Stimulated activated memory B cell treated with anti-CD40 and anti-IgM and Interleukin-4, amounts not matched to agents 10 μg/mL and 1 μg/mL and 100 μg/mL, for 72 hours (primary cell): ENCODE data around the gene SWSAP1.
A peak's percentile ranks its signal among the peaks of the same experiment; 100 is the strongest.

Source experiments
- ATAC-seq: fragments of 150-1000 bp; cut with Tn5 transposase; 2 replicates; pipeline ENCODE4 v1.10.0; 2021
- H3K27ac Mint-ChIP-seq: one replicate; pipeline ENCODE4 v1.8.0; 2022; ENCODE audit warnings: mild to moderate bottlenecking, mixed read lengths
- H3K27me3 Mint-ChIP-seq: one replicate; pipeline ENCODE4 v1.8.0; 2022; ENCODE audit warnings: mixed read lengths
- H3K36me3 Mint-ChIP-seq: one replicate; pipeline ENCODE4 v1.8.0; 2022; ENCODE audit warnings: mixed read lengths
- H3K4me1 Mint-ChIP-seq: one replicate; pipeline ENCODE4 v1.8.0; 2022; ENCODE audit warnings: mixed read lengths
- H3K4me3 Mint-ChIP-seq: one replicate; pipeline ENCODE4 v1.8.0; 2022; ENCODE audit warnings: mild to moderate bottlenecking, moderate library complexity, mixed read lengths
- H3K9me3 Mint-ChIP-seq: one replicate; pipeline ENCODE4 v1.8.0; 2022; ENCODE audit warnings: mixed read lengths

SWSAP1 gene

DNA sequence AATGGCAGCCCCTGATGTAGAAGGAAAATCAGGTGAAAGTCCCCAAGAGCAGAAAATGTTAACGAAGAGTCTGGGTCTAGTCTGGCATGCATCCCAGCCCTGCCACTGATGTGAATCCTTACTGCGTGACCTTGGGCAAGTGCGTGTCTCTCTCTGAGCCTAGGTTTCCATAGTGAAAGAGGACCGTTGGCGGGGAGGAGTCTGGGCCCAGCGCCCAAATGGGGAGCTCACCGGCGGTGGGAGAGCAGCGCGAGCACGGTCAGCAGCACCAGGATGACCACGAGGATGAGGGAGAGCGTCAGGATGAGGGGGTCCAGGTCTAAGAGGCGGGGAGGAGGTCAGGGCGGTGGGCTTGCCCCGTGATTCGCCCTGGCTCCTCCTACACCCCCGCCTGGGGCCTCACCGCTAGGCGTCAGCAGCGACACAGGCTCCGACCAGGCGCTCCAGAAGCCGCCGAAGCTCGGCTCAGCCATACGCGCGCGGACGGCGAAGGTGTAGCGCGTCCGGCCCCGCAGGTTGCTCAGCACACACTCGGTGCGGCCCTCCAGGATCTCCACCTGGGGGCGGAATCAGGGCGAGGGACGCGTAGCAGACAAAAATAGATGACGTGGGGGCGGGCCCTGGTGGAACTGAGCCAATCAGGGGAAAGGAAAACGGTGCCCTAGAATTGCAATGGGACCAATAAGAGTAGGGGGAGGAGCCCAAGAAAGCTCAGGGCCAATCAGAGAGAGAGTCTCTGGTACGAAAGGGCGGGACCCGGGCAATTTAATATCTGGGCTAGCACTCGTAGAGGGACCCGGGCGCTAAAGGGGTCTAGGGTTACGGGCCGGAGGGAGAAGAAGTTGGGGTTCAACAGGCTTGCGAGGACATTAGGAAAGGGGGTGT is 6.4 kb downstream of the SWSAP1 start:
- peak overlapping the region; percentile 91 for H3K27ac Mint-ChIP-seq
- H3K27me3 Mint-ChIP-seq, result no peaks in the 10 kb centered on the region
- H3K36me3 Mint-ChIP-seq, result peaks cover 8% of the 10 kb centered on the region
- ATAC-seq, result peak; percentile 94
- no peaks in the 10 kb centered on the region for H3K9me3 Mint-ChIP-seq
- H3K4me3 Mint-ChIP-seq, result peak overlapping the region; percentile 84
- H3K4me1 Mint-ChIP-seq, result peaks cover 50% of the 10 kb centered on the region

DNA sequence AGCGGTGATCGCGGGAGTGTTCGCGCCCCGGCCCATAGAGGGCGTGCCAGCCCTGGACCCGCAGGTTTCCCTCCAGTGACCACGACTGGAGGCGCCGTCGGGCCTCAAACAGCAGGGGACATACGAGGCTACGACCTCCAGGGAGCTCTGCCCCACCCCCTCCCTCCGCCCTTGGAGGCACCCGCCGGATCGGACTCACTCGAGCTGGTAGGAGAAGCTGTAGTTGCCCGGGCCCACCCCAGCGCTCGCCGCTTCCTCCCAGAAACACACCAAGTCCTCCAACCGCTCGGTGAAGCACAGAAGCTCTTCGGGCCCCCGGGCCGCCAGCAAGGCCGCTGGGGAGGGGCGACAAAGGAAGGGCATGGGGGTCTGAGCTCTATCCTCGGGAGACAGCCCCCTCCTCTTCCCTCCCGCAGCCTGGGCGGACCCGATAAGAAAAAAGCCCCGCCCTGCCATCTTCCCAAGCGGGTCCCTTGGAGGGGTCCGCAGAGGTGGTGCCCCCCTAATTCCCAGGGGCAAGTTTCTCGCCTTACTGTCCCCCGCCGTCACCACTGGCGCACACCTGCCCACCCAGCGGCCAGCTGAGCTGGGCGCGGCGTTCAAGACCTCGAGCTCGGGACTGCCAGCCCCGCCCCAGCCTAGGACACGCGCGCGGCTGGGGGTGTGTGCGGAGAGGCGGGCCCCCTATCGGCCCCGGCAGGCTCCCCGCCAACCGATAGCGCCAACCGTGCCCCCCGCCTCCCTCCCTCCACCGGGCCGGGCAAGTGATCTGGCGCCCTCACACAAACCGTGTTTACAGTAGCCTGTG is 8.6 kb downstream of the SWSAP1 start:
- Mint-ChIP-seq H3K4me3 (peak overlapping the region; percentile 79), H3K36me3 (no peaks in the 10 kb centered on the region), H3K27me3 (no peaks in the 10 kb centered on the region), H3K4me1 (peaks cover 50% of the 10 kb centered on the region), H3K9me3 (no peaks in the 10 kb centered on the region), H3K27ac (peak overlapping the region; percentile 67)
- ATAC-seq, result no peak

DNA sequence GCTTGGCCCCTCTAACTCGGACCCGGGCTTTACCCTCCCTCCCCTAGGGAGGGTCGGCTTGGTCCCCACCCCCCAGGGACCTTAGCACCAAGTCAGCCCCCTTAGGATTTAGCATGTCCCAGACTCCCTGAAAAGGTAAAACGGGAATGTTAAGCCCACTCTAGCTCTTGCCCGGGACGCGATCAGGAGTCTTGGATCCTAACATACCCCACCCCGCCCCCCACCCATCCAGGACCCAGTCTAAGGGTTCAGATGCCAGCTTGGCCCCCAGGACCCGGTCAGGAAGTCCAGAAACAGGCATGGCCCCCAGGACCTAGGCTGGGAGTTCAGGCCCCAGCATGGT is 9.2 kb downstream of the SWSAP1 start:
- H3K4me3 Mint-ChIP-seq, result peak overlapping the region; percentile 79

DNA sequence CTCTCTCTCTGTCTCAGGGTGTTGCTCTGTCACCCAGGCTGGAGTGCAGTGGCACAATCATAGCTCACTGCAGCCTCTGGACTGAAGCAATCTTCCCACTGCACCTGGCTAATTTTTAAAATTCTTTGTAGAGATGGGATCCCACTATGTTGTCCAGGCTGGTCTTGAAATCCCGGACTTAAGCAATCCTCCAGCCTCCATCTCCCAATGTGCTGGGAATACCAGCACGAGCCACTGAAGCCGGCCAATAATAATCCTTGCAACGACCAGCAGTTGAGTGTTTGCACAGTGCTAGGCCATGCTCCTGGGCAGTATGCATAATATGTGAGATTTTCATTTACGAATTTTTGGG is 10.3 kb downstream of the SWSAP1 start:
- ATAC-seq, result no peak
- Mint-ChIP-seq H3K4me3 (no peak overlapping the region), H3K27me3 (no peaks in the 10 kb centered on the region), H3K9me3 (no peaks in the 10 kb centered on the region), H3K27ac (no peak overlapping the region), H3K4me1 (peaks cover 49% of the 10 kb centered on the region), H3K36me3 (no peaks in the 10 kb centered on the region)

More for the DNA sequence above, 9.2 kb downstream of the SWSAP1 start:
- H3K27ac Mint-ChIP-seq, result no peak overlapping the region
- no peaks in the 10 kb centered on the region for H3K9me3 Mint-ChIP-seq
- ATAC-seq, result no peak
- H3K4me1 Mint-ChIP-seq, result peaks cover 50% of the 10 kb centered on the region
- H3K36me3 Mint-ChIP-seq, result no peaks in the 10 kb centered on the region
- H3K27me3 Mint-ChIP-seq, result no peaks in the 10 kb centered on the region

DNA sequence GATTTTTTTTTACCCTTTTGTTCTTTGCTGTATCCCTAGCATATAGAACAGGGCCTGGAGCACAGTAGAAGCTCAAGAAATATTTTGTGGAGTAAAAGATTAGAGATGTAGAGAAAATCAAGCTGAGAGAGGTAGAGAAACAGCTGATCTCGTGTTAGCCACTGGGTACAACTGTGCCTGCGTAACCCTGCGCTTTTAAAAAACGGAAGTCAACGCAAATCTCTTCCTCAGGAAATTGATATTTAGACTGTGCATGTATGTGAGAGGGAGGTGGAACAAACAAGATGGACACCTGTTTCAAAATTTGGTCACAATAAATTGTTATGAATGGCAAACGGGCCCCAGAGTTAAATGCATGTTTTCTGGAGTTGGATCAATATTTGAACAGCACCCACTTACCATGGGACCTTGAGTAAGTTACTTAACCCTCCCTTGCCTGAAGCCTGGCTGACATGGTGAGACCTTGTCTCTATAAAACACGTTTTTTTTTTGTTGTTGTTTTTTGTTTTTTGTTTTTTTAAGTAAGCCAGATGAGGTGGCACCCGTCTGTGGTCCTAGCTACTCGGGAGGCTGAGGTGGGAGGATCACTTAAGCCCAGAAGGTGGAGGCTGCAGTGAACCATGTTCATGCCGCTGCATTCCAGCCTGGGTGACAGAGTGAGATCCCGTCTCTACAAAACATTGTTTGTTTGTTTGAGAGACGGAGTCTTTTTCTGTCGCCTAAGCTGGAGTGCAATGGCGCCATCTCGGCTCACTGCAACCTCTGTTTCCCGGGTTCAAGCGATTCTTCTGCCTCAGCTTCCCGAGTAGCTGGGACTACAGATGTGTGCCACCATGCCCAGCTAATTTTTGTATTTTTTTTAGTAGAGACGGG is 12.9 kb downstream of the SWSAP1 start:
- peak; percentile 65 for ATAC-seq
- H3K27me3 Mint-ChIP-seq, result no peaks in the 10 kb centered on the region
- H3K27ac Mint-ChIP-seq, result peak overlapping the region; percentile 76
- H3K9me3 Mint-ChIP-seq, result peaks cover 3% of the 10 kb centered on the region
- H3K4me3 Mint-ChIP-seq, result no peak overlapping the region
- no peaks in the 10 kb centered on the region for H3K36me3 Mint-ChIP-seq
- H3K4me1 Mint-ChIP-seq, result peaks cover 25% of the 10 kb centered on the region

DNA sequence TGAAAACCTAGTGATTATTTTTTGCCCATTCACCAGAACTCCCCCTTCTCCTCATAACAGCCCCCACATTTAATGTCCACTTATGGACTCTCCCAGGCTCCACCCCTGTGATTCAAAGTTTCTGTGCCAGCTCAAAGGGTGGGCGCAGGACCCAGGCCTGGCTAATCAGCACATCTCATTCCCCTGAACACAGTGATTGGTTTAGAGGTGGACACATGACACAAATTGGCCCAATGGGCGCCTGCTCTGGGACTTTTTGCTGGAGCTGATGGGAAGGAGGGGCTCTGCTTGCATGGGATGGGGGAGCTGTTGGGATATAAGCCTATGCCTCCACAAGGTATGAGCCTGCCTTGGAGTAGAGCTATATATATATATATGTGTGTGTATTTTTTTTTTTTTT is 15.9 kb downstream of the SWSAP1 start:
- peaks cover 3% of the 10 kb centered on the region for H3K9me3 Mint-ChIP-seq
- no peak overlapping the region for H3K4me3 Mint-ChIP-seq
- H3K36me3 Mint-ChIP-seq, result no peaks in the 10 kb centered on the region
- H3K27me3 Mint-ChIP-seq, result no peaks in the 10 kb centered on the region
- H3K27ac Mint-ChIP-seq, result no peak overlapping the region
- peaks cover 12% of the 10 kb centered on the region for H3K4me1 Mint-ChIP-seq
- no peak for ATAC-seq

DNA sequence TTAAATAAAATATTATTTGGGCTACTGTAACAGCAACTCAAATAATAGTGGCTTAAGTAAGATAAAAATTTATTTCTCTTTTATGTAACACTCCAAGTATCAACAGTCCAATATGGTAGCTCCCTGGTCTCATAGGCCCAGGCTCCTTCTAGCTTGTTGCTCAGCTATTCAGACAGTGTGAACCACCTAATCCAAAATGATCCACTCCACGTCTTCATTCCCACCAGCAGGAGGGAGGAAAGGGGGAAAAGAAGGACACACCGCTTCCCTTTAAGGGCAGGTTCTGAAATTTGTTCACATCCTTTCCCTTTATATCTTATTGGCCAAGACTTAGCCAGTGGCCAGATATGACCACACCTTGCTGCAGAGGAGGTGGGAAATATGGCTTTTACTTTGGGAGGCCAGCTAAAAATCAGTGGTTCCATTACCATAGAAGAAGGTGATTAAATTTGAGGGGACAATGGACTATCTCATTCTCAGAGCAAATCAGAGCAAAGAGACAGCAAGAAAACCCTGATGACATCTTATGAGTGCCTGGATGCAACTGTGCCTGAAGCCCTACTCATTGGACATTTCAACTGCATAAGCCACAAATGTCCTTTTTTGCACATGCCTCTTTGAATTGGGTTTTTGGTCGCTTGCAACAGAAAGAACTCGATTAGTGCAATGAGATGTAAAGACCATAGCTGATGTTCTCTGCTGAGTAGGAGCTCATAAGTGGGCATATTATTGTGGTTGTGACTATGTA is 16.6 kb downstream of the SWSAP1 start:
- H3K4me1 Mint-ChIP-seq, result peaks cover 12% of the 10 kb centered on the region
- no peaks in the 10 kb centered on the region for H3K36me3 Mint-ChIP-seq
- H3K9me3 Mint-ChIP-seq, result peaks cover 3% of the 10 kb centered on the region
- H3K4me3 Mint-ChIP-seq, result no peak overlapping the region
- no peaks in the 10 kb centered on the region for H3K27me3 Mint-ChIP-seq
- ATAC-seq, result no peak
- H3K27ac Mint-ChIP-seq, result no peak overlapping the region

DNA sequence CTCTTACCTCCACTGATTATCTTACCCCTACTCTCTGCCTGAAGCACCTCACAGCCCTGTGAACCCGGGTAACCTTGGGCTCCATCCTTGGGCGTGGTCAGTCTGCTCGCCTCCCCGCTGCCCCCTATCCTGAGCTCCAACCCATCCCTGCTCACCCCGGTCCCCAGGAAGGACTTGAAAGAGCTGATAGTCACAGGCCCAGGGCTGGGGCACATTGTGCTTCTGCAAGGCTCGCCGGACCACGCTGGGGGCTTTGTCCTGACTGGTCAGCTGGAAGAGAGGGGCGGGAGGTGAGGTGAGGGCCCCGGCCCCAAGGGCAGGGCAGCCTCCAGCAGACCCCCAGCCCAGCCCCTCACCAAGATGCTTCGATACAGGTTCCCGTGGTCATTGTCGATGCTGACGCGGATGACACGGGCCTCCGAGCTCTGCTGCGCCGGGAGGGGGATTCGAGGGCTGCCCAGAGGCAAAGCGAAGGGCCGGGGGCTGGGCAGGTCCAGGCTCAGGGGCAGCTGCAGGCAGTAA is 22.7 kb downstream of the SWSAP1 start:
- Mint-ChIP-seq H3K27ac (no peak overlapping the region), H3K4me3 (no peak overlapping the region), H3K4me1 (no peaks in the 10 kb centered on the region), H3K9me3 (no peaks in the 10 kb centered on the region), H3K36me3 (no peaks in the 10 kb centered on the region), H3K27me3 (peaks cover 19% of the 10 kb centered on the region)
- peak; percentile 8 for ATAC-seq

DNA sequence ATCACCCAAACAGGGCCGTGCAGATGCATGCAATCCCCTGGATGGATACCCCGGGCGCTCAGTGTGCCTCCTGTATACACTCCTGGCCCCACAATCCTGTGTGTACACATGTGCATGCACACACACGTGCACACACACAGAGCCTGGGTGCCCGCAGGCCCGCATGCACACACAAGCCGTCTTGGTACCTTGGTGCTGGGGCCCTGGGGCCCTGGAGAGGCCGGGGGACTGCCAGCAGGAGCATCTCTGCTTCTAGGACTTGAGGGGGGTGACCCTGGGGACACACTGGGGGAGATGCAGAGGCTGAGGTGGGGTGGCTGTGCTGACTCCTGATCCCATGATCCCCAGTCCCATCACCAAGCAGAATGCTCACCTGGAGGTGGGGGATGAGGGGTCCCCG is 25.2 kb downstream of the SWSAP1 start:
- no peak for ATAC-seq
- Mint-ChIP-seq H3K4me3 (no peak overlapping the region), H3K27ac (no peak overlapping the region), H3K27me3 (peaks cover 19% of the 10 kb centered on the region), H3K9me3 (no peaks in the 10 kb centered on the region), H3K36me3 (no peaks in the 10 kb centered on the region), H3K4me1 (no peaks in the 10 kb centered on the region)

DNA sequence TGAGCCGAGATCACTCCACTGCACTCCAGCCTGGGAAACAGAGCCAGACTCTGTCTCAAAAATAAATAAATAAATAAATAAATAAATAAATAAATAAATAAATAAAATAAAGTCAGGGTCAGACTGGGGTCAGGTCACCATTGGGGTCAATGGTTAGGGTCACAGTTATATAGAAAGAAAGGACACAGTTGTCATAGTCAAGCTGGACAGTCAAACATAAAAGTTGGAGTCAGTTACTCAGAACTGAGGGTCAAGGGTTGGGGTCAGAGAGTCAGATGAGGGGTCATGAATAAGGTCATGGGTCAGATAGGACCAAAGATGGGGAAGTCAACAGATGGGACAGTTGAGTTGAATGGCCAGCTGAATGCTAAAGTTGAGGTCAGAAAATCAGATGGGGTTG is 26.3 kb downstream of the SWSAP1 start:
- Mint-ChIP-seq H3K4me1 (no peaks in the 10 kb centered on the region), H3K27me3 (peaks cover 19% of the 10 kb centered on the region), H3K9me3 (no peaks in the 10 kb centered on the region), H3K36me3 (no peaks in the 10 kb centered on the region), H3K27ac (no peak overlapping the region), H3K4me3 (no peak overlapping the region)
- no peak for ATAC-seq

DNA sequence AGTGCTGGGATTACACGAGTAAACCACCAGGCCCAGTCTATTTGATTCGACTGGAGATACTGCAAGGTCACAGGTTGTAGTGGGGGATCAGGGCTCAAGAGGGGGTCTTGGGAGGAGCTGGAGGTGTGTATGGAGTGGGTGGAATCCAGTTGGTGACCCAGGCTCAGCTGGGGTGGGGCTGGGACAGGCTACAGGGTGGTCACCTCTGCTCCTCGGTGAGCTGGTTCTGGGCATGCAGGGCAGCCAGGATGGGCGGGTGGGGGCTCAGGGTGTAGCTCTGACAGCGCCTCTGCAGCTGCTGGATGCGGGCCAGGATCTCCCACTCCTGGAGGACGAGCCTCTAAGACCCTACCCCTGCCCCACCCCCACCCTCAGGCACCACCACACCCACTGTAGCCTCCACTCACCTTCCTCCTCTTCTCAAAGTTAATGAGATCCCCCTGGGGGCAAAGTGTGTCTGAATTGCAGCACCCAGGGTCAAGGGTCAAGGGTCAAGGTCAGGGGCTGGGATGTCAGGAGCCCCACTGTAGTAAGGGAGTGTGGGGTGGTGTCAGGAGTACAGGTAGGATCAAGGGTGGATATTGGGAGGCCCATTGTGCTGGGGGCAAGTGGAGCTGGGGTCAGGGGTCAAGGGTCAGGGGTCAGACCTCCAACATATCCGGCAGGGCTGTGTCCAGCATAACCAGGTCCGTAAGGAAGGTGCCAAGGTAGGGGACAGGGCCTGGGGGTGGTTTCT is 27.5 kb downstream of the SWSAP1 start:
- no peaks in the 10 kb centered on the region for H3K36me3 Mint-ChIP-seq
- H3K9me3 Mint-ChIP-seq, result no peaks in the 10 kb centered on the region
- no peak for ATAC-seq
- peaks cover 19% of the 10 kb centered on the region for H3K27me3 Mint-ChIP-seq
- no peak overlapping the region for H3K4me3 Mint-ChIP-seq
- peaks cover 7% of the 10 kb centered on the region for H3K4me1 Mint-ChIP-seq
- no peak overlapping the region for H3K27ac Mint-ChIP-seq

DNA sequence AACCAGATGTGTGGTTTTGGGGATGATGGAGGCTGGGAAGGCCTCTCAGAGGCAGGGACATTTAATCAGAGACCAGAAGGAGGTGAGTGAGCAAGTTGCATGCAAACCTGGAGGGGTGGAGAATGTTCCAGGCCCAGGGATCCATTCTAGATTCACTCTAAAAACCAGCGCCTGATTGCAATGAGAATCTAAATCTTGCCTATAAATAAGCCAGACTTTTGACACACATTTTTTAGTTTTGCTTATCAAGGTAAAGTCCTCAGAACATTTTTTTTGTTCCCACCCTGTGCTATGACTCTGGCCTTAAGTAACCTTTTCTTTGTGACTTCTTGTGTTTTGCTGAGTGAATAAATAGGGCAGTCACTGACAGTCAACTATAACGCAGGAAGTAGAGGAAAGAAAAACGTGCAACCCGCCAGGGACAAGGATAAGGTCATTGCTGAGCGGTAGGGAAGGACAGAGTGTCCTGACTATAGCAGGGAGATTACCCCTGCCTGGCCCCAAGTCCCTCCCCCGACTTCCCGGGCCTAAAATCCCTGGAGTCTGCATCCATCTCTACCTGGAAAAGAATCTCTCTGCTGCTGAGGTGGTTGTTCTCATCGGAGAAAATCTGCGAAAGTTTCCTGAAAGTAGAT is 30.2 kb downstream of the SWSAP1 start:
- Mint-ChIP-seq H3K36me3 (no peaks in the 10 kb centered on the region), H3K9me3 (no peaks in the 10 kb centered on the region), H3K4me1 (peaks cover 7% of the 10 kb centered on the region), H3K27me3 (peaks cover 17% of the 10 kb centered on the region), H3K27ac (no peak overlapping the region), H3K4me3 (no peak overlapping the region)
- no peak for ATAC-seq

DNA sequence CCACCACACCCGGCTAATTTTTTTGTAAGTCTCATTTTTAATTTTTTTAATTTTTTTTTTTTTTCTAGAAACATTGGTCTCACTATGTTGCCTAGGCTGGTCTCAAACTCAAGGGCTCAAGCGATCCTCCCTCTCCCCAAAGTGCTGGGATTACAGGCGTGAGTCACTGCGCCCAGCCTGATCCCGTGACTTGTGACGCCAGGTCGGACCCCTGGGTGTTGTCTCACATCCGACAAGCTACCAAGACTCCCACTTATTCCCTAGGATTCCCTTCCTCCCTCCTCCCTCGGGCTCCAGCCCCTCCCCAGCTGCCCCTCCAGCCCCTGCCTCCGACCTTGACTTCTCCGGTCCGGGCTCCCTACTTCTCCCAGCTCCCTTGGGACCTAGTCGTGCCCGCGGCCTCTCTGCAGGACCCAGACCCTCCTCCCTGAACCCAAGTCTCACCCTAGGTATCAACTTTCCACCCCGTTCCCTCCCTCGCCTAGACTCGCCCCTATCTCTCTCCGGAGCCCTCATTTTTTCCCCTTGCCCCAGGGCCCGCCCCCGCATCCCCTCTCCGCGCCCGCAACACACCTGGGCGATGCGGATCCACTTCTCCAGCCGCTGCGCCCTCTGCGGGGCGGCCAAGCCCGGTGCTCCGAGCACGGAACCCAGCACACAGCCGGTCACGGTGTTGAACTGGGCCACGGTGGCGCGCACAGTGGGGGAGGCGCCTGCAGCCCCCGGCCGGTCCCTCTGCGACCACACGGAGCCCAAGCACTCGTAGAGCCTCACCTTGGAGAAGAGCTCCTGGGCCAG is 31.6 kb downstream of the SWSAP1 start:
- H3K4me3 Mint-ChIP-seq, result no peak overlapping the region
- no peaks in the 10 kb centered on the region for H3K36me3 Mint-ChIP-seq
- H3K9me3 Mint-ChIP-seq, result no peaks in the 10 kb centered on the region

More for the DNA sequence above, 31.6 kb downstream of the SWSAP1 start:
- H3K27ac Mint-ChIP-seq, result no peak overlapping the region
- peaks cover 7% of the 10 kb centered on the region for H3K4me1 Mint-ChIP-seq
- peaks cover 15% of the 10 kb centered on the region for H3K27me3 Mint-ChIP-seq
- ATAC-seq, result peak; percentile 60
